ENCODE results near the gene EYA2. TPM values are rescaled to one million over a fixed set of nuclear protein-coding genes. Genes with fewer than 3 reads are reported as not detected.

The EYA2 gene
- total and polyA plus RNA-seq, 12 donors = 0.26 to 1.9 (median 0.70) TPM

- H3K9me3 ChIP-seq = peaks cover 0 to 19% (median 0%) of the 10 kb centered on the region in 11 donors
- peaks cover 0 to 8% (median 0%) of the 10 kb centered on the region in 9 donors for H3K4me1 ChIP-seq
- TF ChIP-seq, protein P1, sequence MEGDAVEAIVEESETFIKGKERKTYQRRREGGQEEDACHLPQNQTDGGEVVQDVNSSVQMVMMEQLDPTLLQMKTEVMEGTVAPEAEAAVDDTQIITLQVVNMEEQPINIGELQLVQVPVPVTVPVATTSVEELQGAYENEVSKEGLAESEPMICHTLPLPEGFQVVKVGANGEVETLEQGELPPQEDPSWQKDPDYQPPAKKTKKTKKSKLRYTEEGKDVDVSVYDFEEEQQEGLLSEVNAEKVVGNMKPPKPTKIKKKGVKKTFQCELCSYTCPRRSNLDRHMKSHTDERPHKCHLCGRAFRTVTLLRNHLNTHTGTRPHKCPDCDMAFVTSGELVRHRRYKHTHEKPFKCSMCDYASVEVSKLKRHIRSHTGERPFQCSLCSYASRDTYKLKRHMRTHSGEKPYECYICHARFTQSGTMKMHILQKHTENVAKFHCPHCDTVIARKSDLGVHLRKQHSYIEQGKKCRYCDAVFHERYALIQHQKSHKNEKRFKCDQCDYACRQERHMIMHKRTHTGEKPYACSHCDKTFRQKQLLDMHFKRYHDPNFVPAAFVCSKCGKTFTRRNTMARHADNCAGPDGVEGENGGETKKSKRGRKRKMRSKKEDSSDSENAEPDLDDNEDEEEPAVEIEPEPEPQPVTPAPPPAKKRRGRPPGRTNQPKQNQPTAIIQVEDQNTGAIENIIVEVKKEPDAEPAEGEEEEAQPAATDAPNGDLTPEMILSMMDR (IDR thresholded peaks at IDR 0.05) = no peak
- no peak overlapping the region for H3K4me3 ChIP-seq
- H3K27ac ChIP-seq = no peak overlapping the region
- no peak for DNase-seq
- no peaks in the 10 kb centered on the region for H3K36me3 ChIP-seq
- intact Hi-C loops (cut with DNase I) = no loop called here
- peaks cover 0 to 3% (median 0%) of the 10 kb centered on the region in 7 donors for H3K27me3 ChIP-seq
- ATAC-seq = no peak
Observed at GRCh38 chr20:47033665-47034064, 139.0 kb downstream of the EYA2 start.

DNA sequence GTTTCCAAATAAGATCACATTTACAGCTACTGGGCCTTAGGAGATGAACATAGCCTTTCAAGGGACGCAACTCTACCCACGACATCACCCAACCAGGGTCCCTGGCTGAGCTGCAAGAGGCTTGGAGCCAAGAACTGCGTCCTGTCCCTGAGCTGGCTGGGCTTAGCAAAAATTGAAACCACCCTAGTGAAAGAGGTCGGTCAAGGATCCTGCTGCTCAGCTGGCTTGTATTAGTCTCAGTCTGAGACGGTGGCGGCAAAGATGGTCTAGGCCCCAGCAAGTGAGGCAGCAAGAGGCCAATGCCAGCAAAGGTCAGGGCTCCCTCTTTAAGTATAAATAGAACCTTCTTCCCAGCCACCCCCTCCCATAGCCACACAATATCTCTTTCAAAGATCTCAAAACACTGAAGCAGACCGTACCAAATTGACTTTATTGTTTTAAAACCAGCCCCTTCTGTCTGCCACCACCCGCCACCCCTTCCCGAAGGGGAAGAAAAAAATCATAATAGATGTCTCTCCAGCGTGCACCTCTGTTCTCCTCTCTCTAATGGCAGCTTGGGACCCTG lies 140.5 kb downstream of the EYA2 start:
- H3K4me3 ChIP-seq = no peak overlapping the region
- ATAC-seq (no peak), DNase-seq (no peak)
- H3K9me3 ChIP-seq = peaks cover 0 to 12% (median 0%) of the 10 kb centered on the region in 11 donors
- intact Hi-C loops (cut with DNase I) = no loop called here
- no peak overlapping the region for H3K27ac ChIP-seq
- WGBS, 2 donors = 79 to 82% methylated on average over 10 of the region's 10 CpGs
- TF ChIP-seq, protein P1 (IDR thresholded peaks at IDR 0.05) = no peak
- no peaks in the 10 kb centered on the region for H3K27me3 ChIP-seq
- H3K36me3 ChIP-seq = no peaks in the 10 kb centered on the region
- H3K4me1 ChIP-seq = peaks cover 0 to 8% (median 0%) of the 10 kb centered on the region in 9 donors

- H3K4me1 ChIP-seq = peaks cover 0 to 6% (median 0%) of the 10 kb centered on the region in 9 donors
- H3K27ac ChIP-seq = no peak overlapping the region
- ATAC-seq = peak in 1 of 8 donors; percentile 69
- H3K27me3 ChIP-seq = peaks cover 0 to 6% (median 0%) of the 10 kb centered on the region in 7 donors
- H3K36me3 ChIP-seq = no peaks in the 10 kb centered on the region
- peaks cover 0 to 12% (median 0%) of the 10 kb centered on the region in 11 donors for H3K9me3 ChIP-seq
- 73 to 74% methylated on average over 12 of the region's 12 CpGs for WGBS, 2 donors
- H3K4me3 ChIP-seq = no peak overlapping the region
- TF ChIP-seq, protein P1 (IDR thresholded peaks at IDR 0.05) = no peak
- DNase-seq = no peak
- intact Hi-C loops (cut with DNase I) = no loop called here
Observed at GRCh38 chr20:47036091-47036870, 141.6 kb downstream of the EYA2 start.

DNA sequence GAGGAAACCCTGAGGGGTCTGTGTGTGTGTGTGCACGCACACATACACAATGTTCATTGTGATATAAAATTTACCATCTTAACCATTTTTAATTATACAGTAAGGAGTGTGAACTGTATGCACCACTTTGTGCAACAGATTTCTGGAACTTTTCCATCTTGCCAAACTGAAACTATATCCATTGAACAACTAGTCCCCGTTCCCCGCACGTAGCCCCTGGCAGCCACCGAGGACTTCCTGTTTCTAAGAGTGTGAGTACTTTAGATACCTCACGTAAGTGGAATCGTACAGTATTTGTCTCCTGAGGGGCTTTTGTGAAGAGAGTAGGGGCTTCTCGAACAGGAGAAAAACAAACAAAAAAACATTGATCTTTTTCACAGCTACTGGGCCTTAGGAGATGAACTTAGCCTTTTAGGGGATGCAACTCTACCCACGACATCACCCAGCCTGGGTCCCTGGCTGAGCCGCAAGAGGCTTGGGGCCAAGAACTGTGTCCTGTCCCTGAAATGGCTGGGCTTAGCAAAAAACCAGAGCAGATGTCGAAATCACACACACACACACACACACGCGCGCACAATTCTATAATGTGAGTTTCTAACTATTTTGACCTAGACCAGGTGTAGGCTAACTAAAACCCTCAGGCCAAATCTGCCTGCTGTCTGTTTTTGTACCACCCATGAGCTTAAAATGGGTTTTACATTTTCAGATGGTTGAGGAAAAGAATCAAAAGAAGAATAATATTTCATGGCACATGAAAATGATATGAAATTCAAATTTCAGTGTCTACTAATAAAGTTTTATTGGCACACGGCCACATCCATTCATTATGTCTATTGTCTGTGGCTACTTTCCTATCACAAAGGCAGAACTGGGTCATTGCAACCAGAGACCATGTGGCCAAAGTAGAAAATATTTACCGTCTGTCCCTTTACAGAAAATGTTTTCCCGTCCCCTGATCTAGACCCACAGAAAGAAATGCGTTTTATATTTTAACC lies 144.2 kb downstream of the EYA2 start:
- ATAC-seq (peak in 1 of 8 donors; percentile 42), DNase-seq (no peak)
- Histone ChIP-seq H3K4me1 (peaks cover 0 to 5% (median 0%) of the 10 kb centered on the region in 9 donors), H3K9me3 (peaks cover 0 to 8% (median 0%) of the 10 kb centered on the region in 11 donors), H3K27me3 (peaks cover 0 to 27% (median 0%) of the 10 kb centered on the region in 7 donors), H3K27ac (no peak overlapping the region), H3K4me3 (no peak overlapping the region), H3K36me3 (no peaks in the 10 kb centered on the region)
- TF ChIP-seq, protein P1 (IDR thresholded peaks at IDR 0.05) = no peak
- WGBS, 2 donors = 68% methylated on average over 18 of the region's 18 CpGs
- intact Hi-C loops (cut with DNase I) = no loop called here
